ENCODE data around the gene JPT2. TPM values are rescaled to one million over a fixed set of nuclear protein-coding genes. Genes with fewer than 3 reads are reported as not detected.

The JPT2 gene
- total RNA-seq, 1 experiment from 2014 or later = 150 TPM

DNA sequence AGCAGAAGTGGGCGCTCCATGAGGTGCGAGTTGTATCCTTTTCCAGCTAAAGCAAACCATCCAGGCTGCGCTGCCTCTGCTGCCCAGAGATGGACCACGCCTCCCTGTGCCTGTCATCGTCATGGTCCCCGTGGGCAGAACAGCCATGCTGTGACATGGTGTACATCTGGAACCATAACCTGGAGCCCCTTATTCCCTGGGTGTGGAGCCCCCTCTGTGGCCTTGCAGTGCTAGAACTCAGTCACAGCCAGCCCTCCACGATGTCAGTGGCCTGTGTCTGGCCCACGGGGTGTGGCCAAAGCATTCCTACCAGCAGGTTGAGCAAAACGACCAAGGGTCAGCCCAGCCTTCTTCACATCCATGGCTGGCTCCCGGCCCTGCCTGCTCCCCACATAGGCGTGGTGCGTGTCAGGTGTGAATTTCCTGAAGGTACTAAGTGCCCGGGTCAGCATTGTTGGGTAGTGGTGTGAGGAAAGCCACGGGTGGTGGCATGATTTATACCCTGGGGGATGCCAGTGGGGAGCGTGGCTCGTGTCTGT lies 22.7 kb upstream of the JPT2 start (continued):
- no peak for TF ChIP-seq E2F1 (CRISPR knock-in tag; IDR thresholded peaks at IDR 0.05)

- no peaks in the 10 kb centered on the region for H3K4me1 Mint-ChIP-seq
- H3K9me3 Mint-ChIP-seq = no peaks in the 10 kb centered on the region; the same call in 1 of the 2 replicates
- ChIA-PET POLR2A (no interaction called here), CTCF (interaction anchor here (0.5 to 3.2 kb wide), 3 partner anchors 50 to 74 kb away, joined by 3 to 9 read pairs (median 4); partner anchors contain the start of gene MAPK8IP3)
- no peak for ATAC-seq
- no peak overlapping the region for H3K4me3 Mint-ChIP-seq
- TF ChIP-seq NFE2L1 (CRISPR knock-in tag; IDR thresholded peaks at IDR 0.05) (no peak), HMGA2 (CRISPR knock-in tag; IDR thresholded peaks at IDR 0.05) (no peak), GTF2I (CRISPR knock-in tag; conservative IDR thresholded peaks at IDR 0.05) (no peak), CDX4 (CRISPR knock-in tag; IDR thresholded peaks at IDR 0.05; ENCODE audit: borderline replicate concordance) (no peak)
- H3K27me3 Mint-ChIP-seq (ENCODE audit: low read depth) = no peaks in the 10 kb centered on the region
- peaks cover 35% of the 10 kb centered on the region for H3K36me3 Mint-ChIP-seq
- DNase-seq (ENCODE audit: low spot score) = no peak
- H3K27ac Mint-ChIP-seq = no peak overlapping the region
Observed at GRCh38 chr16:1655909-1656807, 21.9 kb upstream of the JPT2 start.

DNA sequence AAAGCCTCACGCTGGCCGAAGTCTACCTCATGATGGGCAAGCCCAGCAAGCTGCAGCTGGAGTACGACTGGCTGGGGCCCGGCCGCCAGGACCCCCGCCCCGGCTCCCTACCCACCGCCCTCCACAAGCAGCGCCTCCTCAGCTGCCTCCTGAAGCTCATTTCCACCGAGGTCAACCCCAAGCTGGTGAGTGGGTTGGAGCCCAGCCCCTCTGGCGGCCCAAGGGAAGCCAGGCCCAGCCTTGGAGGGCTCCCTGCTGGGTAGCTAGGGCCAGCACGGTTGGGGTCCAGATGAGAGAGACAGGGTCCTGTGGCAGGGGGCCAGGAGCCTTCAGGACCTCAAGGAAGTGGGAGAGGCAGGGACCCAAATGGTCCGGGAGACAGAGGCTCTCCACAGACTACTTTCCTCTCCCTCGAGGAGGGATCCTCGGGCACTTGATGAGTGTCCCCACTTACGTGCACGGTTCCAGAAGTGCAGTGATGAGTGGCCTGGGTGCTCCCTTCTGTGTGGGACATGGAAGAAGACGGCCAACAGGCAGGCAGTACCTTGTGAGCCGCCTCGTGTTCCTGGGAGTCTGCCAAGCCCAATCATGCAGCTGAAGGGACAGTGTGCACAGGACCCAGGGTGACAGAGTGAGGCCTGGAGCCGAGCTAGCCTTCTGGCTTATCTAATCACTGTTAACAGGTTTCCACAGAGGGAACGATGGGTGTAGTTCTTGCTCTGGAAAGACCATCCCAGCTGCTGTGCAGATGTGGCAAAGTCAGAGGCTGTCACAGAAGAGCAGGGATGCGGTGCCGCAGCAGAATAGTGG lies 21.1 kb upstream of the JPT2 start:
- TF ChIP-seq, protein P1, sequence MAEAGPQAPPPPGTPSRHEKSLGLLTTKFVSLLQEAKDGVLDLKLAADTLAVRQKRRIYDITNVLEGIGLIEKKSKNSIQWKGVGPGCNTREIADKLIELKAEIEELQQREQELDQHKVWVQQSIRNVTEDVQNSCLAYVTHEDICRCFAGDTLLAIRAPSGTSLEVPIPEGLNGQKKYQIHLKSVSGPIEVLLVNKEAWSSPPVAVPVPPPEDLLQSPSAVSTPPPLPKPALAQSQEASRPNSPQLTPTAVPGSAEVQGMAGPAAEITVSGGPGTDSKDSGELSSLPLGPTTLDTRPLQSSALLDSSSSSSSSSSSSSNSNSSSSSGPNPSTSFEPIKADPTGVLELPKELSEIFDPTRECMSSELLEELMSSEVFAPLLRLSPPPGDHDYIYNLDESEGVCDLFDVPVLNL (CRISPR knock-in tag; IDR thresholded peaks at IDR 0.05; ENCODE audit: borderline replicate concordance, low read depth) = no peak
- TF ChIP-seq, protein P2, sequence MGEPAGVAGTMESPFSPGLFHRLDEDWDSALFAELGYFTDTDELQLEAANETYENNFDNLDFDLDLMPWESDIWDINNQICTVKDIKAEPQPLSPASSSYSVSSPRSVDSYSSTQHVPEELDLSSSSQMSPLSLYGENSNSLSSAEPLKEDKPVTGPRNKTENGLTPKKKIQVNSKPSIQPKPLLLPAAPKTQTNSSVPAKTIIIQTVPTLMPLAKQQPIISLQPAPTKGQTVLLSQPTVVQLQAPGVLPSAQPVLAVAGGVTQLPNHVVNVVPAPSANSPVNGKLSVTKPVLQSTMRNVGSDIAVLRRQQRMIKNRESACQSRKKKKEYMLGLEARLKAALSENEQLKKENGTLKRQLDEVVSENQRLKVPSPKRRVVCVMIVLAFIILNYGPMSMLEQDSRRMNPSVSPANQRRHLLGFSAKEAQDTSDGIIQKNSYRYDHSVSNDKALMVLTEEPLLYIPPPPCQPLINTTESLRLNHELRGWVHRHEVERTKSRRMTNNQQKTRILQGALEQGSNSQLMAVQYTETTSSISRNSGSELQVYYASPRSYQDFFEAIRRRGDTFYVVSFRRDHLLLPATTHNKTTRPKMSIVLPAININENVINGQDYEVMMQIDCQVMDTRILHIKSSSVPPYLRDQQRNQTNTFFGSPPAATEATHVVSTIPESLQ (CRISPR knock-in tag; IDR thresholded peaks at IDR 0.05) = no peak
- no peak for ATAC-seq
- Mint-ChIP-seq H3K4me1 (no peaks in the 10 kb centered on the region), H3K27ac (no peak overlapping the region), H3K27me3 (ENCODE audit: low read depth) (no peaks in the 10 kb centered on the region), H3K4me3 (no peak overlapping the region), H3K36me3 (peaks cover 30% of the 10 kb centered on the region), H3K9me3 (no peaks in the 10 kb centered on the region)
- CTCF ChIA-PET = interaction anchor here (0.6 to 3.2 kb wide), 2 partner anchors 49 to 59 kb away, joined by 3 to 9 read pairs; partner anchors contain the start of gene MAPK8IP3
- DNase-seq (ENCODE audit: low spot score) = no peak
- POLR2A ChIA-PET = no interaction called here

GRCh38 chr16:1657841-1658240 lies 20.2 kb upstream of the JPT2 start:
- Mint-ChIP-seq H3K4me3 (no peak overlapping the region), H3K36me3 (peaks cover 36% of the 10 kb centered on the region), H3K27me3 (ENCODE audit: low read depth) (no peaks in the 10 kb centered on the region), H3K27ac (no peak overlapping the region), H3K9me3 (no peaks in the 10 kb centered on the region), H3K4me1 (no peaks in the 10 kb centered on the region)
- ChIA-PET CTCF (interaction anchor here (3.2 kb wide), 1 partner anchor 48 kb away, joined by 9 read pairs; the partner anchor contains the start of gene MAPK8IP3), POLR2A (no interaction called here)
- DNase-seq (ENCODE audit: low spot score) (no peak), ATAC-seq (no peak)
- TF ChIP-seq ZNF281 (CRISPR knock-in tag; IDR thresholded peaks at IDR 0.05) (no peak), RELA (CRISPR knock-in tag; IDR thresholded peaks at IDR 0.05; ENCODE audit: borderline replicate concordance) (no peak), E2F1 (CRISPR knock-in tag; IDR thresholded peaks at IDR 0.05) (no peak), GTF2I (CRISPR knock-in tag; conservative IDR thresholded peaks at IDR 0.05) (no peak), TCF7 (CRISPR knock-in tag; IDR thresholded peaks at IDR 0.05; ENCODE audit: low read depth) (no peak), PRDM15 (CRISPR knock-in tag; IDR thresholded peaks at IDR 0.05) (no peak), CBFB (CRISPR knock-in tag; IDR thresholded peaks at IDR 0.05; ENCODE audit: low read depth) (no peak)

Data from WTC11 (cell line).